ENCODE results near the gene PTCH1.

Gene PTCH1

DNA sequence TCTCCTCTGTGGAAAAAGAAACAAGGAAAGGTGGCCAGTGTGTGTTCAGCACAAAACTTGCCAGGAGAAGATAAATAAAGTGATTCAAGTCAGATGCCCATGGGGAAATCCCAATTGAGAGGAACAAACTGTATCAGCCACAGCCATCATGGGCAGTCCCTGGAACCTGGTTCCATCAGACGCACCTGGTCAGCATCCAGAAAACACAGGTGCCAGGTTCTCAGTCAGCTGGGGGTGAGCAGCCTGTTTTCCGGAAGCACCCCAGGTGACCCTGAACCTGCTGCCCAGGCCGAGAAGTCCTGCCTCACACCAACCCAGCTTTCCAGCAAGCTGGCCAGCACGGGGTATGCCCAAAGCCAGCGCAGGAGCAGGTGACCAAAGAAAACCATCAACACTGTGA is 30.5 kb downstream of the PTCH1 start:
- no peaks in the 10 kb centered on the region for H3K27me3 ChIP-seq
- H3K36me3 ChIP-seq, result peaks cover 18% of the 10 kb centered on the region
- no peaks in the 10 kb centered on the region for H3K4me1 ChIP-seq
- DNase-seq, result no peak
- no peak overlapping the region for H3K4me3 ChIP-seq (ENCODE audit: low read depth, low read length)
- TF ChIP-seq, protein P1, sequence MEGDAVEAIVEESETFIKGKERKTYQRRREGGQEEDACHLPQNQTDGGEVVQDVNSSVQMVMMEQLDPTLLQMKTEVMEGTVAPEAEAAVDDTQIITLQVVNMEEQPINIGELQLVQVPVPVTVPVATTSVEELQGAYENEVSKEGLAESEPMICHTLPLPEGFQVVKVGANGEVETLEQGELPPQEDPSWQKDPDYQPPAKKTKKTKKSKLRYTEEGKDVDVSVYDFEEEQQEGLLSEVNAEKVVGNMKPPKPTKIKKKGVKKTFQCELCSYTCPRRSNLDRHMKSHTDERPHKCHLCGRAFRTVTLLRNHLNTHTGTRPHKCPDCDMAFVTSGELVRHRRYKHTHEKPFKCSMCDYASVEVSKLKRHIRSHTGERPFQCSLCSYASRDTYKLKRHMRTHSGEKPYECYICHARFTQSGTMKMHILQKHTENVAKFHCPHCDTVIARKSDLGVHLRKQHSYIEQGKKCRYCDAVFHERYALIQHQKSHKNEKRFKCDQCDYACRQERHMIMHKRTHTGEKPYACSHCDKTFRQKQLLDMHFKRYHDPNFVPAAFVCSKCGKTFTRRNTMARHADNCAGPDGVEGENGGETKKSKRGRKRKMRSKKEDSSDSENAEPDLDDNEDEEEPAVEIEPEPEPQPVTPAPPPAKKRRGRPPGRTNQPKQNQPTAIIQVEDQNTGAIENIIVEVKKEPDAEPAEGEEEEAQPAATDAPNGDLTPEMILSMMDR (IDR thresholded peaks at IDR 0.05; ENCODE audit: low read depth, low read length), result no peak
- H3K9me3 ChIP-seq, result no peaks in the 10 kb centered on the region; the same call in 1 of the 2 replicates

DNA sequence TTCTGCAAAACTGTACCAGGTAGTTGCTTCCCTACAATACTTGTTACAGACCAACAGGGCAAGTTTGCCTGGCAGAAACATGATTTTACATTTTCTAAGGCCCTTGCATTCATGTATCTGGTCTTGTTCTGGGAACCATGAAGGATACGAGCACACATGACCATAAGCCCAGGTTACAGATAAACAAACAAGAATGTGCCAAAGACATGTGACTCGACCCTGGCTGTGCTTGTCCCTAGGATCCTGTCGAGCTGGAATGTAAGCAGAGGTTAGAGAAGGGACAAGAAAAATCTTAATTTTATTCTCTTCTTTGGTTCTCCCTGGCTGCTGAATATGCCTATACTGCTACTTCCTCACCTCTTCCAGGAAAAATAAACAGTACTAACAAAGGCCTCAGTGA is 32.5 kb downstream of the PTCH1 start:
- TF ChIP-seq, protein P1 (IDR thresholded peaks at IDR 0.05; ENCODE audit: low read depth, low read length), result no peak

DNA sequence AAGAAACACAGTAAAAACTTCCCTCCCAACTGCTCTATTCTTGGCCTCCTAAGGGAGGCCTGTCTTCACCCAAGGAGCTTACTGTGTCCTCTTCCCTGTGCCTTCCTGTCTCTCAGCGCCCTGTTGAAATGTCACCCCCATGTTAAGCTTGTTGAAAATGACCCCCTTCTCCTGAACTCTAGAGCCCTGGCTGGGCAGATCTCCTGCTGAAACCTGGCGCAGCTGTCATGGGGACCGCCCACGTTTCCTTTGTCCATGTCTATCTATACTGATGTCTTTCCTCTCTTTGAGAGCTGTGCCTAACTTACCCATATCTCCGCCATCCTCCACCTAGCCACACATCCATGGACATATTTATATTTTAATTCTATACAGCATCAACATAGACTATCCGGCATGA is 33.3 kb downstream of the PTCH1 start:
- Histone ChIP-seq H3K27me3 (no peaks in the 10 kb centered on the region), H3K4me3 (ENCODE audit: low read depth, low read length) (no peak overlapping the region), H3K36me3 (peaks cover 33% of the 10 kb centered on the region), H3K9me3 (no peaks in the 10 kb centered on the region; the same call in 1 of the 2 replicates), H3K4me1 (peaks cover 7% of the 10 kb centered on the region; the same call in 1 of the 2 replicates)
- TF ChIP-seq, protein P1 (IDR thresholded peaks at IDR 0.05; ENCODE audit: low read depth, low read length), result no peak
- DNase-seq, result no peak

More for the DNA sequence above, 32.5 kb downstream of the PTCH1 start:
- Histone ChIP-seq H3K36me3 (peaks cover 26% of the 10 kb centered on the region), H3K27me3 (no peaks in the 10 kb centered on the region), H3K4me1 (peaks cover 7% of the 10 kb centered on the region; the same call in 1 of the 2 replicates), H3K4me3 (ENCODE audit: low read depth, low read length) (no peak overlapping the region), H3K9me3 (no peaks in the 10 kb centered on the region; the same call in 1 of the 2 replicates)
- no peak for DNase-seq

DNA sequence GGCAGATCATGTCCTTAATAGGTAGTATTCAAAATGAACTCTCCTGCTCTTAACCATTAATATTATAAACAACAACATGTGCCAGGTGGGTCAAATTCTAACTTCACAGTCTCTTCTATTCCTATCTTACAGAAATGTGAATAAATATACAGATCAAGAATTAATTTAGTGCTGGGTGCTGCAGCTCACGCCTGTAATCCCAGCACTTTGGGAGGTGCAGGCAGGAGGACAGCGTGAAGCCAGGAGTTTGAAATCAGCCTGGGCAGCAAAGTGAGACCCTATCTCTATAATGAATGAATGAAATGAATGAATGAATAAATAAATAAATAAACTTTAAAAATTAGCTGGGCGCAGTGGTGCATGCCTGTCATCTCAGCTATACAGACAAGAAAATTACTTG is 34.1 kb downstream of the PTCH1 start:
- Histone ChIP-seq H3K27me3 (no peaks in the 10 kb centered on the region), H3K36me3 (peaks cover 39% of the 10 kb centered on the region), H3K9me3 (no peaks in the 10 kb centered on the region; the same call in 1 of the 2 replicates), H3K4me1 (peaks cover 7% of the 10 kb centered on the region; the same call in 1 of the 2 replicates), H3K4me3 (ENCODE audit: low read depth, low read length) (no peak overlapping the region)
- DNase-seq, result no peak
- TF ChIP-seq, protein P1 (IDR thresholded peaks at IDR 0.05; ENCODE audit: low read depth, low read length), result no peak

DNA sequence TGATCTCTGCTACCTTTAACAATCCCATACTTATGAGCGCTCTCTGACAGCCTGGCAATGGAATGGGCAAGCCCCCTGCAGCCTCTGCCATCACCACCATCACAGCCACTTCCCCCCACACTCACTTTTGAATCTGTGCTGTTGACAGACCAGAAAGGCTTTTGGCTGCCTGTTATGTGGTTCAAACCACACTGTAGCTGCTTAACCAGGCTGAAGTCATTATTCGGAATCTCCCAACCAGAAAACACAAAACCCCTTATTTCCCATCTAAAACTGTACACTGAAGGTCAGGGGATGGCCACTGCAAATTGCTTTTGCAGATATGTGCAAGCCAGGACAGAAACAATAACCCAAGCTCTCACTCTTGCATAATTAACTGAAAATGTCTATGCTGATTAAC is 35.8 kb downstream of the PTCH1 start:
- Histone ChIP-seq H3K27me3 (no peaks in the 10 kb centered on the region), H3K9me3 (no peaks in the 10 kb centered on the region), H3K4me1 (peaks cover 7% of the 10 kb centered on the region; the same call in 1 of the 2 replicates), H3K4me3 (ENCODE audit: low read depth, low read length) (no peak overlapping the region), H3K36me3 (peaks cover 50% of the 10 kb centered on the region)
- no peak for DNase-seq
- TF ChIP-seq, protein P1 (IDR thresholded peaks at IDR 0.05; ENCODE audit: low read depth, low read length), result no peak

DNA sequence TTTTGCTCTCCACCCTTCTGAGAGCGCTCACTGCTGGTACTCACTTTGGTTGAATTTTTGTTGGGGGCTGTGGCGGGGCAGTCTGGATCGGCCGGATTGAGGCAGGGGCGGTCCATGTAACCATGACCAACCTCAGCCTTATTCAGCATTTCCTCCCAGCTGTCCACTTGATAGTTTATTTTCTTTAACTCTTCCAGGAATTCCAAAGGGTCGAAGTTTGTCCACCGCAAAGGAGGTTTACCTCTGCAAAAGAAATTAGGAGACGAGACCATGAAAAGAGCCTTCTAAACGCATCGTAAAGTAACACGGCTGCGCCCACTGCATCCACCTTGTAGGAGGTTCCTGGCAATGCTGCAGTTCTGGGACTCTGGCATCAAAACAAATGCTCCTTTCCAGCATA is 36.4 kb downstream of the PTCH1 start:
- peaks cover 54% of the 10 kb centered on the region for H3K36me3 ChIP-seq
- TF ChIP-seq, protein P1 (IDR thresholded peaks at IDR 0.05; ENCODE audit: low read depth, low read length), result no peak
- no peak for DNase-seq
- H3K27me3 ChIP-seq, result no peaks in the 10 kb centered on the region
- no peak overlapping the region for H3K4me3 ChIP-seq (ENCODE audit: low read depth, low read length)
- peaks cover 7% of the 10 kb centered on the region; the same call in 1 of the 2 replicates for H3K4me1 ChIP-seq
- H3K9me3 ChIP-seq, result no peaks in the 10 kb centered on the region

All from BE2C (cell line).